Kidney epithelial cell (primary cell): ENCODE results near the gene SQOR. TPM values are rescaled to one million over a fixed set of nuclear protein-coding genes. Genes with fewer than 3 reads are reported as not detected.
"Not testable (repeated sequence)": the region's sequence is repeated elsewhere in the genome, so short reads cannot be mapped to it uniquely, and the experiment has no call there.

Experiments
- DNase-seq: peaks from one replicate; pipeline ENCODE4 v3.0.0-alpha.2; 2010; ENCODE audit warnings: low read depth
- H3K27me3 ChIP-seq: 2 replicates; pipeline ENCODE4 v1.6.0; 2011; ENCODE audit warnings: low read length; ENCODE audit not compliant: control insufficient read depth, insufficient read depth
- H3K36me3 ChIP-seq: 2 replicates; pipeline ENCODE4 v1.5.1; 2011; ENCODE audit warnings: low read length; ENCODE audit not compliant: control insufficient read depth, insufficient read depth
- H3K4me3 ChIP-seq: 2 replicates; pipeline ENCODE4 v1.5.1; 2011; ENCODE audit warnings: low read depth, mild to moderate bottlenecking, control low read depth, low read length
- CTCF ChIP-seq: IDR thresholded peaks from 2 replicates; pipeline ENCODE4 v1.5.1; 2011; ENCODE audit warnings: mild to moderate bottlenecking, moderate library complexity, low read length, control low read depth, inconsistent platforms; ENCODE audit not compliant: insufficient read depth, poor library complexity, severe bottlenecking
- total RNA-seq: library from RNA; depleted of rRNA; stranded (reverse); fragments of >200 nt; gene quantifications from 2 replicates; pipeline ENCODE4 v1.2.3, GENCODE V29; 2015

Gene SQOR
- total RNA-seq, 1 donor from 2014 or later = 46.2 TPM

DNA sequence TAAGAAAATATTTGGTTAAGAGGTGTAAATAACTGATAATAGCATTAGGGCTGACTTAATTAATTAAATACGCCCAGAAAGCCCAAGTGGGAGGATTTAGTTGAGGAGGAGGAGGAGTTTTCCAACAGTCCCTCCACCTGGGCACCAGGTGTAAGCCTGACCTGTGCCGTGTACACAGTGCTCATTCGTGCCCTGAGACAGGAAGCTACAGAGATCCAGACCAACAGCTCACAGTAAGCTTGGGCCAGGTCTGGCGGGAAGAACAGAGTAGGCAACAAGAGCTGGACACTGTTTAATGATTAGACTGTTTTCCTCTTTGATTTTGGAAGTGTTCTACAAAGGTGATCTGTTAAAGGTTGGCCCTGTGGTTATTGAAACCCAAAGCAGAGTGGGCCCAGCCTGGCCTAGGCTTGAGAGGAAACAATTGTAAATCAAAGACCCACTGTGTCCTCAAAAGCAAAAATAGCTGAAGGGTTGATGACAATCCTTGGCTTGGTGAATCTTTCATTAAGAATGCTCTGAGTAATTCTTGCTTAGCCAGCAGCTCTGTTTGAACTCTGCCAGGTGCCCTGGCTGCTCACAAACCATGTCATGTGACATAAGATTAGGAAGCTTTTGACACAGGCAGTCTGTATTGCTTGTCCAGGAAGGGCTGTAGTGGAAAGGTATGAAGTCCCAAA lies 13.8 kb downstream of the SQOR start:
- no peak for TF ChIP-seq CTCF
- Histone ChIP-seq H3K4me3 (no peak overlapping the region), H3K36me3 (no peaks in the 10 kb centered on the region), H3K27me3 (no peaks in the 10 kb centered on the region)
- DNase-seq = peak; percentile 87

DNA sequence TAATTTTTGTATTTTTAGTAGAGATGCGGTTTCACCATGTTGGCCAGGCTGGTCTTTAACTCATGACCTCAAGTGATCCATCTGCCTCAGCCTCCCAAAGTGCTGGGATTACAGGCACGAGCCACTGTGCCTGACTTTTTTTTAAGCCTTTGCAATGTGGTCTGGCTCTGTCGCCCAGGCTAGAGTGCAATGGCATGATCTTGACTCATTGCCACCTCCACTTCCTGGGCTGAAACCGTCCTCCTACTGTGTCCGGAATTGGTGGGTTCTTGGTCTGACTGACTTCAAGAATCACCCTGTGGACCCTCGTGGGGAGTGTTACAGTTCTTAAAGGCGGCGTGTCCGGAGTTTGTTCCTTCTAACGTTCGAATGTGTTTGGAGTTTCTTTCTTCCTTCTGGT lies 15.2 kb downstream of the SQOR start:
- DNase-seq, H3K27me3 ChIP-seq, H3K4me3 ChIP-seq, H3K36me3 ChIP-seq: not testable (repeated sequence)

- no peak overlapping the region for H3K4me3 ChIP-seq
- no peak for DNase-seq
- no peak for TF ChIP-seq CTCF
- H3K27me3 ChIP-seq = no peaks in the 10 kb centered on the region
- H3K36me3 ChIP-seq = no peaks in the 10 kb centered on the region
Measured at GRCh38 chr15:45650889-45651525, 16.2 kb downstream of the SQOR start.

- no peak for TF ChIP-seq CTCF
- no peaks in the 10 kb centered on the region for H3K36me3 ChIP-seq
- H3K4me3 ChIP-seq = no peak overlapping the region
- no peaks in the 10 kb centered on the region for H3K27me3 ChIP-seq
- no peak for DNase-seq
Measured at GRCh38 chr15:45653702-45654424, 19.0 kb downstream of the SQOR start.

- H3K27me3 ChIP-seq = no peaks in the 10 kb centered on the region
- DNase-seq = no peak
- H3K36me3 ChIP-seq = no peaks in the 10 kb centered on the region
- TF ChIP-seq CTCF = no peak
- H3K4me3 ChIP-seq = no peak overlapping the region
Measured at GRCh38 chr15:45654749-45655148, 19.9 kb downstream of the SQOR start.

GRCh38 chr15:45657254-45657653 lies 22.4 kb downstream of the SQOR start:
- DNase-seq = no peak
- Histone ChIP-seq H3K27me3 (no peaks in the 10 kb centered on the region), H3K36me3 (no peaks in the 10 kb centered on the region), H3K4me3 (no peak overlapping the region)
- TF ChIP-seq CTCF = no peak
